ENCODE data around the gene SMAP2.

Gene SMAP2

GRCh38 chr1:40407453-40407852, 33.9 kb downstream of the SMAP2 start:
- no peak for TF ChIP-seq EGR1 (IDR thresholded peaks at IDR 0.05)
- TF ChIP-seq TCF12 (IDR thresholded peaks at IDR 0.05; ENCODE audit: low read depth) = no peak
- TF ChIP-seq TEAD4 (IDR thresholded peaks at IDR 0.05) = no peak
- no peak for TF ChIP-seq ZBTB7A (IDR thresholded peaks at IDR 0.05; ENCODE audit: low read depth)

- no peak for TF ChIP-seq EGR1 (IDR thresholded peaks at IDR 0.05)
- no peak for TF ChIP-seq TCF12 (IDR thresholded peaks at IDR 0.05; ENCODE audit: low read depth)
- TF ChIP-seq, protein P1, sequence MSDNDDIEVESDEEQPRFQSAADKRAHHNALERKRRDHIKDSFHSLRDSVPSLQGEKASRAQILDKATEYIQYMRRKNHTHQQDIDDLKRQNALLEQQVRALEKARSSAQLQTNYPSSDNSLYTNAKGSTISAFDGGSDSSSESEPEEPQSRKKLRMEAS (IDR thresholded peaks at IDR 0.05) = no peak
These were observed 35.9 kb downstream of the SMAP2 start for GRCh38 chr1:40409467-40409866.

DNA sequence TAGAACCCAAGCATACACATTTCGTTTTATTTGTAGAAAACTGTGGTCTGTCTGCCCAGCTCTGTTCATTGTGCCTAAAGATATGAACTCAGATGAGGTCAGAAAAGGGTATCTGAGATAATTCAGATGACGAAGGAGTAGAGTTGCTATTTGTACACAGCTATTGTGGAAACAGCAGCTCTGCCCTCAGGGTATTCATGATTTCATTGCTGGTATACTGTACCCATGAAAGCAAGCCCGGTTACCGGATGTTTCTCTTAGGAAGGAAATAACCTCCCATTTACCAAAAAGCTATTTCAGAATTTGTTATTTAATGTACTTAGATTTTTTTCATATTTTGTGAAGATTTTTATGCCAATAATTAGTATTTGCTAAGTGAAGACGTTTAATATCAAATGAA, 37.8 kb downstream of the SMAP2 start:
- TF ChIP-seq YY1 (IDR thresholded peaks at IDR 0.05; ENCODE audit: low read depth) (no peak), NFIC (IDR thresholded peaks at IDR 0.05) (no peak), RAD21 (IDR thresholded peaks at IDR 0.05; ENCODE audit: low read depth) (no peak)

DNA sequence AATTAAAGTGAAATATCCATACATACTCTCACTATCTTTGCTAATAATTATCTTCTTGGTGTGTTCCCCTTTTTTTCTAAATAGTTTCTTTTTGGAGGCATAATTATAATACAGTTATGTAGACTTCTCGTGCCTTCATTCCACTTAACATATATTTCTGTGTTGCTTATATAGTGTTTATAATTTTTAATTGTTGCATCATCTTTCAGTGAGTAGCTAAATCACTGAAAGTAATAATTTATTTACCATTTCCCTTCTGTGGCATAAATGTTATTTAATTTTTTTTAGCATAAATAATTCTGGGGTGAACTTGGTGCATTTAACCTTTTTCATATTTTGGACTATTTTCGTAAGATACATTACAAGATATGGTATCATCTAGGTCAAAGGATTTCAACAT, 38.3 kb downstream of the SMAP2 start:
- no peak for TF ChIP-seq NFIC (IDR thresholded peaks at IDR 0.05)
- no peak for TF ChIP-seq TAF1 (IDR thresholded peaks at IDR 0.05; ENCODE audit: low read depth)
- no peak for TF ChIP-seq CEBPB (IDR thresholded peaks at IDR 0.05)
- TF ChIP-seq CREB1 (IDR thresholded peaks at IDR 0.05; ENCODE audit: low read depth) = no peak
- TF ChIP-seq FOXM1 (IDR thresholded peaks at IDR 0.05; ENCODE audit: borderline replicate concordance, low read depth) = no peak
- TF ChIP-seq USF1 (IDR thresholded peaks at IDR 0.05) = no peak
- no peak for TF ChIP-seq RAD21 (IDR thresholded peaks at IDR 0.05; ENCODE audit: low read depth)
- TF ChIP-seq ZBTB7A (IDR thresholded peaks at IDR 0.05; ENCODE audit: low read depth) = no peak
- TF ChIP-seq, protein P1 (IDR thresholded peaks at IDR 0.05) = no peak
- TF ChIP-seq TEAD4 (IDR thresholded peaks at IDR 0.05) = no peak
- TF ChIP-seq TCF12 (IDR thresholded peaks at IDR 0.05; ENCODE audit: low read depth) = no peak
- no peak for TF ChIP-seq EGR1 (IDR thresholded peaks at IDR 0.05)
- TF ChIP-seq EP300 (IDR thresholded peaks at IDR 0.05; ENCODE audit: borderline replicate concordance) = no peak
- no peak for TF ChIP-seq YY1 (IDR thresholded peaks at IDR 0.05; ENCODE audit: low read depth)
- TF ChIP-seq, protein P2, sequence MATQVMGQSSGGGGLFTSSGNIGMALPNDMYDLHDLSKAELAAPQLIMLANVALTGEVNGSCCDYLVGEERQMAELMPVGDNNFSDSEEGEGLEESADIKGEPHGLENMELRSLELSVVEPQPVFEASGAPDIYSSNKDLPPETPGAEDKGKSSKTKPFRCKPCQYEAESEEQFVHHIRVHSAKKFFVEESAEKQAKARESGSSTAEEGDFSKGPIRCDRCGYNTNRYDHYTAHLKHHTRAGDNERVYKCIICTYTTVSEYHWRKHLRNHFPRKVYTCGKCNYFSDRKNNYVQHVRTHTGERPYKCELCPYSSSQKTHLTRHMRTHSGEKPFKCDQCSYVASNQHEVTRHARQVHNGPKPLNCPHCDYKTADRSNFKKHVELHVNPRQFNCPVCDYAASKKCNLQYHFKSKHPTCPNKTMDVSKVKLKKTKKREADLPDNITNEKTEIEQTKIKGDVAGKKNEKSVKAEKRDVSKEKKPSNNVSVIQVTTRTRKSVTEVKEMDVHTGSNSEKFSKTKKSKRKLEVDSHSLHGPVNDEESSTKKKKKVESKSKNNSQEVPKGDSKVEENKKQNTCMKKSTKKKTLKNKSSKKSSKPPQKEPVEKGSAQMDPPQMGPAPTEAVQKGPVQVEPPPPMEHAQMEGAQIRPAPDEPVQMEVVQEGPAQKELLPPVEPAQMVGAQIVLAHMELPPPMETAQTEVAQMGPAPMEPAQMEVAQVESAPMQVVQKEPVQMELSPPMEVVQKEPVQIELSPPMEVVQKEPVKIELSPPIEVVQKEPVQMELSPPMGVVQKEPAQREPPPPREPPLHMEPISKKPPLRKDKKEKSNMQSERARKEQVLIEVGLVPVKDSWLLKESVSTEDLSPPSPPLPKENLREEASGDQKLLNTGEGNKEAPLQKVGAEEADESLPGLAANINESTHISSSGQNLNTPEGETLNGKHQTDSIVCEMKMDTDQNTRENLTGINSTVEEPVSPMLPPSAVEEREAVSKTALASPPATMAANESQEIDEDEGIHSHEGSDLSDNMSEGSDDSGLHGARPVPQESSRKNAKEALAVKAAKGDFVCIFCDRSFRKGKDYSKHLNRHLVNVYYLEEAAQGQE (IDR thresholded peaks at IDR 0.05; ENCODE audit: low read depth) = no peak

GRCh38 chr1:40413527-40414252, 40.2 kb downstream of the SMAP2 start:
- no peak for TF ChIP-seq EGR1 (IDR thresholded peaks at IDR 0.05)
- TF ChIP-seq CEBPB (IDR thresholded peaks at IDR 0.05) = no peak
- TF ChIP-seq TCF12 (IDR thresholded peaks at IDR 0.05; ENCODE audit: low read depth) = no peak
- TF ChIP-seq, protein P1 (IDR thresholded peaks at IDR 0.05) = no peak
- TF ChIP-seq, protein P2 (IDR thresholded peaks at IDR 0.05; ENCODE audit: low read depth) = no peak

DNA sequence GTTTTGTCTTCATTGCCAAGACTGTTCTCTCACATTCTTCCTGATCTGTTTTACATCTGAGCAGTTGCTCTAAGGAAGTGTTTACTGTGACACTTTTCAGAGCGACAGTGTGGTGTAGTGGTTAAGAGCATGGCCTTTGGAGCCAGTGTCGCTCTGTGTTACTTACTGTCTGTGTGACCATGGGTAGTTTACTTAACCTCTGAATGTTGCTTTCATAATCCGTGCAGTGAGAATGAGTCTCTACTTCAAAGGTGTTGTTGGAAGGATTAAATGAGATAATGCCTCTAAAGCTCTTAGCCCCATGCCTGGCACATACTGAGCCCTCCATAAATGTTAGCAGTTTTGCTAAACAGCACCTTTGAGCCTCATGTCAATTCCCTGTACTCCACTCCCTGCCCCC, 40.8 kb downstream of the SMAP2 start:
- no peak for TF ChIP-seq RAD21 (IDR thresholded peaks at IDR 0.05; ENCODE audit: low read depth)
- no peak for TF ChIP-seq CREB1 (IDR thresholded peaks at IDR 0.05; ENCODE audit: low read depth)
- TF ChIP-seq, protein P2 (IDR thresholded peaks at IDR 0.05; ENCODE audit: low read depth) = no peak
- no peak for TF ChIP-seq TCF12 (IDR thresholded peaks at IDR 0.05; ENCODE audit: low read depth)
- TF ChIP-seq FOXM1 (IDR thresholded peaks at IDR 0.05; ENCODE audit: borderline replicate concordance, low read depth) = no peak
- TF ChIP-seq CEBPB (IDR thresholded peaks at IDR 0.05) = no peak
- TF ChIP-seq, protein P1 (IDR thresholded peaks at IDR 0.05) = no peak
- TF ChIP-seq USF1 (IDR thresholded peaks at IDR 0.05) = no peak
- TF ChIP-seq TEAD4 (IDR thresholded peaks at IDR 0.05) = no peak
- no peak for TF ChIP-seq EGR1 (IDR thresholded peaks at IDR 0.05)
- no peak for TF ChIP-seq NFIC (IDR thresholded peaks at IDR 0.05)
- no peak for TF ChIP-seq EP300 (IDR thresholded peaks at IDR 0.05; ENCODE audit: borderline replicate concordance)
- TF ChIP-seq TAF1 (IDR thresholded peaks at IDR 0.05; ENCODE audit: low read depth) = no peak
- TF ChIP-seq ZBTB7A (IDR thresholded peaks at IDR 0.05; ENCODE audit: low read depth) = no peak
- no peak for TF ChIP-seq YY1 (IDR thresholded peaks at IDR 0.05; ENCODE audit: low read depth)

All from Ishikawa (cell line).